Activated T-cell treated with anti-CD3 and anti-CD28 coated beads for 1 hour (primary cell): Measurements from ENCODE around the gene UBE2Z.
"Not testable (repeated sequence)": the region's sequence is repeated elsewhere in the genome, so short reads cannot be mapped to it uniquely, and the experiment has no call there.

ENCODE experiments used
- DNase-seq: peaks from one replicate; pipeline ENCODE4 v3.0.0-alpha.2; 2020; ENCODE audit warnings: low read depth

UBE2Z gene

GRCh38 chr17:48904428-48904827, 3.8 kb upstream of the UBE2Z start:
- no peak for DNase-seq

- no peak for DNase-seq
Measured at GRCh38 chr17:48905987-48906515, 2.2 kb upstream of the UBE2Z start.

- DNase-seq, result no peak
Measured at GRCh38 chr17:48907713-48908046, 527 bp upstream of the UBE2Z start.

GRCh38 chr17:48908853-48909394, 717 bp downstream of the UBE2Z start:
- DNase-seq, result peak; percentile 78

GRCh38 chr17:48909783-48910182, 1.6 kb downstream of the UBE2Z start:
- DNase-seq, result no peak

GRCh38 chr17:48910370-48910769, 2.2 kb downstream of the UBE2Z start:
- DNase-seq, result no peak

GRCh38 chr17:48912476-48912875, 4.3 kb downstream of the UBE2Z start:
- no peak for DNase-seq

- DNase-seq, result no peak
Measured at GRCh38 chr17:48915459-48916282, 7.5 kb downstream of the UBE2Z start.

- no peak for DNase-seq
Measured at GRCh38 chr17:48925251-48925990, 17.2 kb downstream of the UBE2Z start.

GRCh38 chr17:48925991-48926342, 17.8 kb downstream of the UBE2Z start:
- no peak for DNase-seq

- no peak for DNase-seq
Measured at GRCh38 chr17:48927978-48928745, 20.0 kb downstream of the UBE2Z start.

GRCh38 chr17:48928876-48929811, 20.9 kb downstream of the UBE2Z start:
- DNase-seq, result no peak

GRCh38 chr17:48929812-48930165, 21.6 kb downstream of the UBE2Z start:
- no peak for DNase-seq

GRCh38 chr17:48930435-48930873, 22.2 kb downstream of the UBE2Z start:
- DNase-seq, result no peak

GRCh38 chr17:48933035-48933434, 24.8 kb downstream of the UBE2Z start:
- DNase-seq, result no peak

GRCh38 chr17:48944515-48945260, 36.5 kb downstream of the UBE2Z start, which contains the start of gene SNF8:
SNF8 (minus strand) TSS chr17:48944842; CDS start chr17:48944734, 108 bp downstream.
- DNase-seq, result peak; percentile 85

GRCh38 chr17:48945261-48945651, 37.0 kb downstream of the UBE2Z start:
- DNase-seq, result not testable (repeated sequence)

- DNase-seq, result no peak
Measured at GRCh38 chr17:48951572-48951971, 43.4 kb downstream of the UBE2Z start.

GRCh38 chr17:48952904-48953303, 44.7 kb downstream of the UBE2Z start:
- DNase-seq, result no peak

- no peak for DNase-seq
Measured at GRCh38 chr17:48954300-48954755, 46.1 kb downstream of the UBE2Z start.
